ENCODE measurements around the gene FAM151A. TPM values are rescaled to one million over a fixed set of nuclear protein-coding genes. Genes with fewer than 3 reads are reported as not detected.

Gene FAM151A
- total and polyA plus RNA-seq, 9 donors, result 0.06 TPM; not detected in 8

DNA sequence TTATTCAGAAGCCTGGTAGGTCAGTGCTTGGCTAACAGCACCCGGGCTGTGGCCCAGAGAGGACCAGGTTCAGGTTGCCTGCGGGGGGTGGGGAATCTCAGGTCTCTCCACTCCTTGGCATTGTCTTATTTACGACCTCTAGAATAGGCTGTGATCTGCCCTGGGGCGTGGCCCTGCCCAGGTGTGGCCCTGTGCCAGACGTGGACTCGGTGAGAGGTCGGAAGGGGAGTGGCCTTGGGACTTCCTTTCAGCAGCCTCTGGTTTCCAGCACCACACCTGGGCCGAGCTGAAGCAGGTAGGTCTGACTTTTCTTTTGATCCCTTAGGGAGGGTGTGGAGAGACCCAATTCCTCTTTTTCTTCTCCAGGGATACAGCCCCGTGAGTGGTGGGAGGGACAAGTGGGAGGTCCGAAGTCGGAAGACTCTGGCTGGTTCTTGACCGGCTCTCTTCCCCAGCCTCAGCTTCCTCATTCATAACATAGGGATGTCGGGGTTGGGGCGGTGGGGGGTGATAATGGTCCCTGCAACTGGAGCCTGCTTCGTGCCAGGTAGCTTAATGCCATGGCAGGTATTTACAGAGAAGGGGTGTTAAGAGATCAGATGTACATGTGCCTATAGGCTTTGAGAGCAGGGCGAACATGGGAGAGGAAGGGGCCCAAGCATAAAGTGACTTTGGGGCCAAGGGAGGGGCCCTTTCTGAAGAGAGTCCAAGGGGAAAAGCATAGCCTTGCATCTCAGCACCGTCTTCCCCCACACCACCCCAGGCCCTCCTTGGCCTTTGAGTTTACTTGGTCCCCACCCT is 58.8 kb downstream of the FAM151A start:
- Histone ChIP-seq H3K4me3 (no peak overlapping the region), H3K36me3 (no peaks in the 10 kb centered on the region), H3K27me3 (no peaks in the 10 kb centered on the region), H3K27ac (no peak overlapping the region), H3K4me1 (ENCODE audit: insufficient read depth) (no peaks in the 10 kb centered on the region), H3K9me3 (no peaks in the 10 kb centered on the region)
- 80 to 85% (median 80%) methylated on average over 17 of the region's 17 CpGs for WGBS, 3 donors
- TF ChIP-seq POLR2A (IDR thresholded peaks at IDR 0.05), result no peak
- TF ChIP-seq EP300 (IDR thresholded peaks at IDR 0.05), result no peak
- TF ChIP-seq, protein P1, sequence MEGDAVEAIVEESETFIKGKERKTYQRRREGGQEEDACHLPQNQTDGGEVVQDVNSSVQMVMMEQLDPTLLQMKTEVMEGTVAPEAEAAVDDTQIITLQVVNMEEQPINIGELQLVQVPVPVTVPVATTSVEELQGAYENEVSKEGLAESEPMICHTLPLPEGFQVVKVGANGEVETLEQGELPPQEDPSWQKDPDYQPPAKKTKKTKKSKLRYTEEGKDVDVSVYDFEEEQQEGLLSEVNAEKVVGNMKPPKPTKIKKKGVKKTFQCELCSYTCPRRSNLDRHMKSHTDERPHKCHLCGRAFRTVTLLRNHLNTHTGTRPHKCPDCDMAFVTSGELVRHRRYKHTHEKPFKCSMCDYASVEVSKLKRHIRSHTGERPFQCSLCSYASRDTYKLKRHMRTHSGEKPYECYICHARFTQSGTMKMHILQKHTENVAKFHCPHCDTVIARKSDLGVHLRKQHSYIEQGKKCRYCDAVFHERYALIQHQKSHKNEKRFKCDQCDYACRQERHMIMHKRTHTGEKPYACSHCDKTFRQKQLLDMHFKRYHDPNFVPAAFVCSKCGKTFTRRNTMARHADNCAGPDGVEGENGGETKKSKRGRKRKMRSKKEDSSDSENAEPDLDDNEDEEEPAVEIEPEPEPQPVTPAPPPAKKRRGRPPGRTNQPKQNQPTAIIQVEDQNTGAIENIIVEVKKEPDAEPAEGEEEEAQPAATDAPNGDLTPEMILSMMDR (IDR thresholded peaks at IDR 0.05), result no peak
- peak in 1 of 5 donors; percentile 35 for DNase-seq
- intact Hi-C loops (cut with DNase I), result no loop called here

DNA sequence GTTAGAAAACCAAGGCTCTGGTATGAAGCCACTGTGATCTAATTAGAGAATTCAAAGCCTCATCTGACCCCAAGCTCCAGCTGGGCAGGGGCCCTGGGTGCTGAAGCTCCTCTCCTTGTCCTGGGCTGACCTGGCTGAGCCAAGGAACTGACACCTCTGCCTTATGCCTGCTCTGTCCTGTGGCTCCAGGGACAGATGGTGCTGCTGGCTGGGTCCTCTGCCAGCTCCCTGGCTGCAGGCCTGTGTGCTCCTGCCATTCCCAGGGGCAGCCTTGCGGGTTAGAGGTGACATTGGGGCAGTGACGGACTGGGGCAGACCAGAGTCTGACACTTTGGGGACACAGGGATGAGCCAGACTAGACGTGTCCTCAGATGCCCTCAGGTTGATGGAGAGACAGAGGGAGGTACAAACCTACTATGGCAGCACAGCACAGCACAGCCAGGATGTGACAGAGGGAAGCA is 63.5 kb downstream of the FAM151A start:
- Histone ChIP-seq H3K4me1 (ENCODE audit: insufficient read depth) (peaks cover 3% of the 10 kb centered on the region), H3K9me3 (no peaks in the 10 kb centered on the region), H3K36me3 (no peaks in the 10 kb centered on the region), H3K27me3 (no peaks in the 10 kb centered on the region), H3K27ac (no peak overlapping the region), H3K4me3 (no peak overlapping the region)
- DNase-seq, result peak in 1 of 5 donors; percentile 28
- no peak for TF ChIP-seq POLR2A (IDR thresholded peaks at IDR 0.05)
- TF ChIP-seq, protein P1 (IDR thresholded peaks at IDR 0.05), result no peak
- TF ChIP-seq EP300 (IDR thresholded peaks at IDR 0.05), result no peak
- intact Hi-C loops (cut with DNase I), result no loop called here
- 82 to 91% (median 89%) methylated on average over 3 of the region's 3 CpGs for WGBS, 3 donors

Other genes with a start within 250 kb of the FAM151A start
- 100 to 1,000 TPM in 5 of 7 donors, 10 to 100 TPM in 2; 41.2 to 247 (median 143) TPM for gene SSBP3, start 217.1 kb downstream of the FAM151A start, total RNA-seq
- gene SSBP3, start 217.1 kb downstream of the FAM151A start, polyA plus RNA-seq, result 100 to 1,000 TPM; 156 to 200 TPM
- 10 to 100 TPM in 5 of 7 donors, 1 to 10 TPM in 2; 7.6 to 28.4 (median 17.0) TPM for gene ACOT11, start 75.3 kb downstream of the FAM151A start, total RNA-seq
- 1 to 10 TPM; 3.0 to 7.2 TPM for gene ACOT11, start 75.3 kb downstream of the FAM151A start, polyA plus RNA-seq
- gene MROH7, start 18.3 kb upstream of the FAM151A start, total RNA-seq, result 10 to 100 TPM in 3 of 7 donors, 1 to 10 TPM in 4; 4.6 to 20.9 (median 9.7) TPM
- gene MROH7, start 18.3 kb upstream of the FAM151A start, polyA plus RNA-seq, result 1 to 10 TPM; 3.1 to 3.4 TPM
- gene TTC4, start 92.3 kb upstream of the FAM151A start, total RNA-seq, result 10 to 100 TPM; 15.4 to 26.2 (median 19.9) TPM
- 10 to 100 TPM; 12.6 to 29.9 TPM for gene TTC4, start 92.3 kb upstream of the FAM151A start, polyA plus RNA-seq
- gene PARS2, start 141.0 kb upstream of the FAM151A start, total RNA-seq, result 1 to 10 TPM; 3.2 to 9.6 (median 7.0) TPM
- gene PARS2, start 141.0 kb upstream of the FAM151A start, polyA plus RNA-seq, result 1 to 10 TPM; 4.3 to 6.4 TPM
- 1 to 10 TPM in 4 of 7 donors, under 1 TPM in 3; 0.13 to 9.1 (median 1.1) TPM for gene TTC22, start 177.8 kb upstream of the FAM151A start, total RNA-seq
- gene TTC22, start 177.8 kb upstream of the FAM151A start, polyA plus RNA-seq, result under 1 TPM; 0.21 to 0.47 TPM